Umbilical cord (tissue), 2 donors: ENCODE results near the gene PHF3. TPM values are rescaled to one million over a fixed set of nuclear protein-coding genes. Genes with fewer than 3 reads are reported as not detected.

ENCODE experiments used
- DNase-seq: peaks from one replicate; pipeline ENCODE4 v3.0.0-alpha.2; 2015; ENCODE audit warnings: low spot score
- total RNA-seq: library from RNA; depleted of rRNA; stranded (reverse); fragments of >200 nt; gene quantifications from one replicate; pipeline ENCODE4 v1.2.3, GENCODE V29; 2014; ENCODE audit warnings: low replicate concordance; ENCODE audit not compliant: insufficient read depth

PHF3 gene
- total RNA-seq, 1 donor from 2014 or later: 91.2 TPM

DNA sequence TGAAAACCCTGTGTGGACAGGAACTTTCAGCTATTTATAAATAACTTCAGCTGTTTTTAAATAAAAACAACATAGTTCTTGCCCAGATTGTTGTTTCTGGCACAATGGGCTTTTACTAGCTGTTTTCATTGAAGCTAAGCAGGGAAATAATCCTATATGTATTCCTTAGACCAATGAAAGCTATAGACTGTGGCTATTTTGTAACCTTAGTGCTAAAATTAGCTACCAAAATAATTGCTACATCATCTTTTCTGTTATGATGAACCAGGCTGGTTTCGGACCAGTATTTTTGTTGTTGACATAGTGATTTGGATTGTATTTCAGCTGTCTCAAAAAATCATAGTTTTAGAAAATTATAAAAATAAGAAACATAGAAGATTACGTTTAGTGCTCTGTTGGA is 13.7 kb downstream of the PHF3 start:
- DNase-seq: no peak

GRCh38 chr6:63649847-63650265 is 14.3 kb downstream of the PHF3 start:
- no peak for DNase-seq

DNA sequence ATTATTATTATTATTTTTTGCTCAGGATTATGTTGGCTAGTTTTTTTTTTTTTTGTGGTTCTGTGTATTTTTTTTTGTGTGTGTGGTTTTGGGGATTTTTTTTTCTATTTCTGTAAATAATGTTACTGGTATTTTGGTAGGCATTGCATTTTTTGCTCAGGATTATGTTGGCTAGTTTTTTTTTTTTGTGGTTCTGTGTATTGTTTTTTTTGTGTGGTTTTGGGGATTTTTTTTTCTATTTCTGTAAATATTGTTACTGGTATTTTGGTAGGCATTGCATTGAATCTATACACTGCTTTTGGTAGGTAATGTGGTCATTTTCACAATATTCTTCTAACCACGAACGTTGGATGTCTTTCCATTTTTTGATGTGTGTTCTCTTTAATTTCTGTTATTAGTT is 17.4 kb downstream of the PHF3 start:
- no peak for DNase-seq

DNA sequence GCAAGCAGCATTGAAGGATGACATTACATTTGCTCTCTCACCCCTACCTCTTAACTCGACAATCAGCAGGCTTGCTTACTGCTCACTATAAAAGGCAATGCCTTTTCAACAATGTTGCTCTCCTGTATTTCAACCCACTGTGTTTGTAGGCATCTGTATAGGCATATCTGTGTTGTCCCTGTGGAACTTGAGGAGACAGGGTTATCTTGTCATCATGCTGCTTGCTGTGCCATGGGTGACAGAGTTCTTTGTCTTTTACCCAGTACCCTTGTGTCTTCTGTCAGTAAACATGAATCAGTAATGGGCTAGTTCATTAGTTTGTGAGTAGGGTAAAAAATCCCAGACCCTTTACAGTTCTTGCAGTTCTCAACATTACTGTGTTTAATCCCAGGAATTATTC is 25.2 kb downstream of the PHF3 start:
- DNase-seq: no peak

GRCh38 chr6:63661769-63662168 is 26.2 kb downstream of the PHF3 start:
- no peak for DNase-seq

DNA sequence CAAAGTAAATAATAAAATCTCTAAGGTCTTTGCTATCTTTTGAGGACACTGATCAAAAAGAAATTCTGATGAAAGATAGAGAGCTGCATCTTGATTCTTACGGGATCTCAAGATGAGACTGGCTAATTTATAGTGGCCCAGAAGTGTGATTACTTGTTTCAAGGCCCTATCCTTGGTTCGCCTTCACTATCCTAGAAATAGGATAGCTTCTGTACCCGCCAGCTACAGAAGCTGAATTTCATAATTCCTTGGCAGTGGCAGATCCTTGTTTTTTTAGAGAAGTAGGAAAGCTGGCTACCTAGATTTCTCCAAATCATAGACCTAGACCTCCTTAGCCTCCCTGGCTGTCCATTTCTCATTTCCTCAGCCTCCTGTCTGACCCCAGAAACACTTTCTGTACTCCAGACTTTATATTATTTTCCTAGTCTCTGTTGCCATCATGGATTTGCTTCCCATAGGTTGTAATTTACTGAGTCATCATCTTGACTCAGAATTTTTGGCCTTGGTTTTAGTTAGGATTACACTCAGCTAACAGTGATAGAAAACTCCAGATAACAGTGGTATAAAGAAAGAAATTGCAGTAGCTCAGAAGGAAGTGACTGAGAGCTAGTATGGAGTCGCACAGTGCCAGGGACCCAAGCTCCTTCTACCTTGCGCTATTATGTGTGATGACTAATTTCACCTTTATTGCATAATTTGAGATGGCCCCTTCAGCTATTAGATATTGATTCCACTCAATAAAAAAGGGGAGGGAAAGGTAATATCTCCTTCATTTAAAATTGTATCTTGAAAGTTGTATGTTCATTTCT is 27.7 kb downstream of the PHF3 start:
- peak; percentile 77 for DNase-seq

DNA sequence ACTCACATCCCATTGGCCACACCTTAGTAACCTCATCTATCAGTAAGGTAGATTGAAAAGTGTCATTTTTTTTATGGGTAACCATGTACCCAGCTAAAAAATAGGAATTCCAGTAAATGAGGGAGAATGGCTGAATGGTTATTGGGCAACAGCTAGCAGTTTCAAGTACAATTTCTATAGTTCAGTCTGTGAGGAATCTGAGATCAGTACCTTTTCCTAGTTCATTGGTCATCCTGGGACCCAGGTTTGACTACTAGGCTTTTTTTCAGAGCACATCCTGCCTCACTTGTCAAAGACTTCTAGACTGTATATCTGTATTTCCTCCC is 28.3 kb downstream of the PHF3 start:
- no peak for DNase-seq

DNA sequence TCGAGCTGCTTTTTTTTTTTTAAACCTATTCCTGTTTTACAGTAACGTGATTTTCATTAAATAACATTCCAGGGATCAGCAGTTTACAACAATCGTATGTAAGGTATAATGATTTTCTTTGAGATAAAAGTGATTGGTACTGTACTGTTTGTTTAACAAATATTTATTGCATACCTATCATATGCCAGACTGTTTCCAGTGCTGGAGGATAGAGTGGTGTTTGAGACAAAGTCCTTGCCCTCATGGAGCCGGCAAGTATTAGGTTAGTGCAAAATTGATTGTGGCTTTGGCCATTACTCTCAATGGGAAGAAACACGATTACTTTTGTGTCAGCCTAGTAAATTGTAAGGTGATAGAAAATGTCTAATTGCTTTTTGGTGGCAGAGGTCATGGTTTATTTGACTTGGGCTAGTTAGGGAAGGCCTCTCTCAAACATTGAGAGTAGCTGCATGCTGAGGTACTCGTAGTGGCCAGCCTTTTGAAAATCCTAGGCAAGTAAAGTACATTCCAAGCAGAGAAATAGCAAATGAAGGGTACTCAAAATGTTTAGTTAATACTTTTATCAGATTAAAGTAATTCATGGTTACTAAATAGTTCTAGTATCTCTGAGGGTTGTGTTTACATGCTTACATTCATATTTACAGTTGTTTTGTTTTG is 35.6 kb downstream of the PHF3 start:
- no peak for DNase-seq

- no peak for DNase-seq
Observed at GRCh38 chr6:63672582-63673129, 37.1 kb downstream of the PHF3 start.

- DNase-seq: no peak
Observed at GRCh38 chr6:63673692-63674091, 38.1 kb downstream of the PHF3 start.

- DNase-seq: no peak
Observed at GRCh38 chr6:63674635-63675034, 39.0 kb downstream of the PHF3 start.

GRCh38 chr6:63675138-63675537 is 39.5 kb downstream of the PHF3 start:
- DNase-seq: no peak

DNA sequence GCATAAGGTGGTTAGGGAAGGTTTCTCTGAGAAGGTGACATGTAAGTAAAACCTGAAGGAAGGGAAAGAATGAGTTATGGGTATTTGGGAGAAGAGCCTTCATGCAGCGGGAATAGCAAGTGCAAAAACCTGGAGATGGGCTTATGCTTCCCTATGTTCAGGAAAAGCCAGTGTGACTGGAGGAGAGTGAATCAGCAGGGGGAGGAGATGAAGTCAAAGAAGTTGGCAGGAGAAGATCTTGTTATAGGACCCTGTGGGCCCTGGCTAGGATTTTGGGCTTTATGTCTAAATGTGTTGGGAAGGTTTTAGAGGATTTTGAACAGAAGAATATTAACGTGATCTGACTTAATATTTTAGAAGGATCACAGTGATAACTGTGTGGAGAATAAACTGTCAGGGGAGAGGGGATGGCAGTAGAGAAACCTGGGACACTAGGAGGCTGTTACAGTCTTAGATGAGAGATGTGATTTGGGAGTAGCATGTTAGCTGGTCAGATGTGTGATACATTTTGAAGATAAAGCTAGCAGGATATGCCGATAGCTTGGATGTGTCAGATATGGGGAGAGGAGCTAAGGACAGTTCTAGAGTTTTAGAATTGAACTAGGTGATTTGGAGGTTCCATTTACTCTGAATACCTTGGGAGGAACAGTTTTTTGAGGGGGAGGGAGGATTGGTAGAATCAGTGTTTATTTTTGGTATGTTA is 41.0 kb downstream of the PHF3 start:
- peak; percentile 5 for DNase-seq

DNA sequence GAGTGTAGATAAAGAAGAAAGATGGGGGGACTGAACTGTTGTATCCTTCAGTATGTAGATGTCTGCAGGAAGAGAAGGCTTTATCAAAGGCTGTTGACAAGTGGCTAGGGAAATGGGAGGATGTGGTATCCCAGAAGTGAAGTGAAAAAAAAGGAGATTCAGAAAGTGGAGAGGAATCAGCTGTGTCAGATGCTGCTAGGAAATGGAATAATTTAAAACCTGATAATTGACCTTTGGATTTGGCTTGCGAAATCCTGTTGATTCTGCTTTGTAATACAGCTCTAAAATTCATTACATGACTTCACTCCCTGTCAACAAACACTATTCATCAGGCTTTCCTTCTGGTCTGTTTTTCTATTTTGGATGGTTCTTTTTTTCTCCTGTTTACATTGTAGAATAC is 41.7 kb downstream of the PHF3 start:
- no peak for DNase-seq

DNA sequence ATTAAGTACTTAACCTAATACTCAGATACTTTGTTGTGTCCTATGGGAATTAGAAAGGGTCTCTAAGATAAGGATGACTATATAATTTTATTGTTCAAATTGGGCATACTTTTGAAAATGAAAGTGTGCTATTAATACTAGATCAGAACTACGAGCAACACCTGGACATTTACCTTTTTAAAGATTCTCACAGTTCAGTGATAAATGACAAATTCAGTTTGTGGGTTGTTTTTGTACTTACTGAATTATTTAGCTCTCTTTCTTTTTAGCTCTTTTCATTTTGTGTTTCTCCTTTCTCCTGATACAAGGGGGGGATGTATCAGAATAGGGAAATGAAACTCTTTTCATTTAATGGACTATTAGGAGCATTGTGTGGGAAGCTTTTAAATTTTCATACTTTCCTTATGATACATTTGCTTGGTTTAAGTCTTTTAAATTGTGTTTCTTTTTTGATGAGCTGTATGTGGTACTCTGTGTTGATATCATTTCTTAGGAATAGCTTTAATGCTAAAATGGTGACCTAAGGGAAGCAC is 47.5 kb downstream of the PHF3 start:
- no peak for DNase-seq

DNA sequence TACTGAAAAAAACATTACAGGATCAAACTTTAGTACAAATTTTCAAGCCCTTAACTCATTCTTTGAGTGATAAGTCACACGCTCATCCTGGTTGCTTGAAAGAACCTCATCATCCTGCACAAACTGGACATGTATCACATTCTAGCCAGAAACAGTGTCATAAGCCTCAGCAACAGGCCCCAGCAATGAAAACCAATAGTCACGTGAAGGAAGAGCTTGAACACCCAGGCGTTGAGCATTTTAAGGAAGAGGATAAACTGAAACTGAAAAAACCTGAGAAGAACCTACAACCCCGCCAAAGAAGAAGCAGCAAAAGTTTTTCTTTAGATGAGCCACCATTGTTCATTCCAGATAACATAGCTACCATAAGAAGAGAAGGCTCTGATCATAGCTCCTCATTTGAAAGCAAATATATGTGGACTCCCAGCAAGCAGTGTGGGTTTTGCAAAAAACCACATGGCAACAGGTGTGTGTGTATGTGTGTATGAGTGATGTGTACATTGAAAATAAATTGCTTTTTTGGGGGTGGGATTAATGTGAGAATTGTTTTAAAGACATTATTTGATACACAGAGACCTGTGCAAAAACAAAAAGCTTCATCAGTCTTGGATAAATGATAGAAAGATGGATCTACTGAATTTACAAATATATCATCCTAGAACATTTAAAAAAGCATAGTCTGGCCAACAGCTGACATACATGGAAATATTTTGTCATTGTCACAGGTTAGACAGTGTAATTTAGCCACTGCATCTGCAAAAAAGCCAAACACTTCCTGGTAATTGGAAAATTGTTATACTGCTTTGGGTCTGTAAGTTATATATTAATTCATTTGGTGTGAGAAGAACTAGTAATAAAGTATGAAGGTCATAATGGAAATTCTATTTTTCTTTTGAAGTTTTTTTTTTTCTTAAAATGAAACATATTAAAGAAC is 50.1 kb downstream of the PHF3 start:
- DNase-seq: no peak

- DNase-seq: no peak
Observed at GRCh38 chr6:63689421-63689820, 53.8 kb downstream of the PHF3 start.

DNA sequence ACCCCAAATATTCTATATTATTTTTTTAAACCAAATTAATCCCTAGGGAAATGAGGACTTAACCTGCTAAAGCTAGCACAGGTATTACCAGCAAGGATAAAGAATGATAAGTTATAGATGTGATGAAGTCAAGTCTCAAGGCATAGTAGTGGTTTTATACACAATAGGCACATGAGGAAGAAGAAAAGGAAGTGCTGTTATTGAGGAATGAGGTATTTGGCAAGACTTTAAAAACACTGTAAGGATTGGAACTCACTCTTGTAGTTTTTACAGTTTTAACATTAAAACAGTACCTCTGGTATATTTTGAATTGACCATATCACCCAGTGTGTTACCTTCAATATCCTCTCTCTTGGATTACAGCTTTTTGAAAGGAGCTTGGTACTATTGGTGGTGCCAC is 54.6 kb downstream of the PHF3 start:
- no peak for DNase-seq

GRCh38 chr6:63705707-63706106 is 70.1 kb downstream of the PHF3 start:
- no peak for DNase-seq

DNA sequence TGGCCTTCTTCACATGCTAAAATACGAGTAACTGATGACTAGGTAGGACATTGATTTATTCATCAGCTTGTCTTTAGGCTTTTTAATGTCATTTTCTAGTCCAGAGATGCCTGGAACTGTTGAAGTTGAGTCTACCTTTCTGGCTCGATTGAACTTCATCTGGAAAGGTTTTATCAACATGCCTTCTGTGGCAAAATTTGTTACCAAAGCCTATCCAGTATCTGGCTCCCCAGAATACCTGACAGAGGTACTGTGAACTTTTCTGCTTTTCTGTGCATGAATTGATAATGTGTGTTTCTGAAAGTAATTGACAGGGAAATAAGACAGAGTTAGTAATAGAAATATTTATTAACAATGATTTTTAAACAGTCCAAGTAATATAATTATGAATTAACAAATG is 71.0 kb downstream of the PHF3 start:
- DNase-seq: no peak

DNA sequence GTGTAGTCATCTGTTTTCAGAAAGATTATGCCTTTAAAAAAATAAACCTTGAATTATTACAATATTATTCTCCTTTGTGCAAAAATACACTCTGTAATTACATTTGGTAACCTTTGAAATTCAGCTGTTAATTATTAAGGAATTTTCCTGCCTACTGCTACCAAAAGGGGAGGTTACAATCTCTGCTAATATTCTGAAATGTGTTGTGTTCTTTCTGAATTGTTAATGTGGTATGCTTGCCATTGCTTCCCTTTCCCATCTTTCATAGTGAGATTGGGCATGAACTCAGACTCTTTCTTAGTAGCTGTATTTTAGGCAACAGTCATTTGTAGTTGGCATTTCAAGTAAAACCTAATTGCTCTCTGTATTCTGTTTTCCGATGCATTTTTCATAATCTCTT is 73.0 kb downstream of the PHF3 start:
- DNase-seq: no peak
